Measurements from ENCODE around the gene ADAMTS3.
A peak's percentile ranks its signal among the peaks of the same experiment; 100 is the strongest.

ADAMTS3 gene

DNA sequence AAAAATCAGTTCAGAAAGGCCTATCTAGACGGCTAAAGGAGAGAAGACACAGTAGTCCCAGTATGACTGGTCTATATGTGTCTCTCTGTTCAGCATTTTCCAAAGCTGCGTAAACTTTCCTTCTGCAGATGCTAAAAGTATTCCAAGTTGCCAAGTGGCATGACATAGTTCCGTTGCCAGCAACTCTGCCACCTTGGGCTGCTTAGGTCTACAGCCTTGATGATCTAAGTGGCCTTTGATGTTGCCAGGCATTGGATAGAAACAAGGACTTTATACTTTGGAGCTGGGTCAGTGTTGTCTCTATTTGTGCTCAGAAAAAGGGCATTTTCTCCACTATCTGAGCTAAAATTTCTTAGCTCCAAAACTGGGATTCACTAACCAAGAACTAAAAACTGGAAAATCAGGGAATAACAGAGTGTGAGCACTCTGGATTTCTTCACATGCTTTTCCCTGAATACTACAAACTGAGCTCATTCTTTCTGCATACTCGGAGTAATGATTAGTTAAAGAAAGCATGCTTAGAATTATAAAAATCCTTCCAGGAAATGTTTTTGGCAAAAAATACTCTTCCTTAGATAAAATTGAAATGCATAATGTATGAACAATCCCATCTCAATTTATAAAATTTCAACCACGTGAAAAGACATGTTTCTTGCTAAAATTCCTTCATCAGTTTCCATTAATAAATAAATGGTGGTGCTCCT lies 191.4 kb downstream of the ADAMTS3 start:
- no CpG with 5 or more reads among the region's 5 CpGs for WGBS, 2 donors (ENCODE audit: extremely low coverage in 2 of 2, insufficient read length in 2 of 2, insufficient replicate concordance in 1 of 2)
- no peak overlapping the region for H4K8ac ChIP-seq (ENCODE audit: low read depth, low read length)

DNA sequence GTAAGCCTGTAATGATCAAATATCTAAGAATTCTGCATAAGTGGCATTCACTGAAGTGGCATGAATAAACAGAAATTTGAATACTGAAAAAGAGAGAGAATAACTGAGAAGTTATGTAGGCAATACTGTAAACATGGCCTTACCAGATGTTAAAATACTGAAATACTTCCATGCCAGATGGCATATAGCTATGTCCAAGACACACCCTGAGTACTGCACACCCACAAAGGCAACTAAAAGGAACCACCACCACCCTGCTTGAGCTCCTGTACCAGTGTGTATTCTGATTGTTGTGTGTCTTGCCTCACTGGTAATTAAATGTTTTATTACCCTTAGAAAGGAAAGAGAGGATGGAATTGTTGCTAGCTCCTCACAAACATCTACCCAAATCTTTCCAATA lies 192.1 kb downstream of the ADAMTS3 start:
- Histone ChIP-seq H3K27me3 (ENCODE audit: control insufficient read depth in 3 of 3, insufficient read depth in 3 of 3, low read depth in 1 of 3, low read length in 3 of 3) (no peaks in the 10 kb centered on the region), H3K27ac (replicated peaks; ENCODE audit: low read length) (no peak overlapping the region), H2AFZ (ENCODE audit: low read length) (no peak overlapping the region), H3K4me1 (ENCODE audit: control insufficient read depth in 2 of 2, insufficient read depth in 1 of 2, low read depth in 1 of 2, low read length in 2 of 2) (no peaks in the 10 kb centered on the region), H3K23ac (ENCODE audit: low read depth, low read length, poor library complexity) (no peak overlapping the region), H4K91ac (ENCODE audit: low read depth, low read length, poor library complexity) (no peak overlapping the region), H3K9me3 (replicated peaks in 1 of 2; ENCODE audit: control insufficient read depth in 2 of 2, insufficient read depth in 1 of 2, low read depth in 1 of 2, low read length in 2 of 2) (no peaks in the 10 kb centered on the region), H2BK12ac (ENCODE audit: low read length) (no peak overlapping the region), H2BK5ac (ENCODE audit: low read length) (no peak overlapping the region), H3K36me3 (replicated peaks in 1 of 2; ENCODE audit: control insufficient read depth in 2 of 2, insufficient read depth in 2 of 2, low read length in 2 of 2) (no peaks in the 10 kb centered on the region), H3K18ac (ENCODE audit: low read length) (no peak overlapping the region), H2BK120ac (ENCODE audit: low read depth, low read length) (no peak overlapping the region), H3K4ac (ENCODE audit: low read length) (no peak overlapping the region), H3K4me3 (ENCODE audit: low read length in 2 of 2) (no peak overlapping the region), H3K14ac (ENCODE audit: low read length) (no peak overlapping the region), H4K8ac (ENCODE audit: low read depth, low read length) (no peak overlapping the region), H3K9ac (ENCODE audit: low read depth, low read length, poor library complexity) (no peak overlapping the region), H3K79me1 (ENCODE audit: low read depth, low read length) (no peaks in the 10 kb centered on the region), H2BK15ac (ENCODE audit: low read length) (no peak overlapping the region), H2AK5ac (ENCODE audit: low read depth, low read length) (no peak overlapping the region), H3K4me2 (ENCODE audit: insufficient read depth, low read length, poor library complexity, severe bottlenecking) (no peak overlapping the region)
- no peak for DNase-seq (ENCODE audit: low spot score)

More for the DNA sequence above, 191.4 kb downstream of the ADAMTS3 start:
- Histone ChIP-seq H3K23ac (ENCODE audit: low read depth, low read length, poor library complexity) (no peak overlapping the region), H3K36me3 (replicated peaks in 1 of 2; ENCODE audit: control insufficient read depth in 2 of 2, insufficient read depth in 2 of 2, low read length in 2 of 2) (no peaks in the 10 kb centered on the region), H3K4me1 (ENCODE audit: control insufficient read depth in 2 of 2, insufficient read depth in 1 of 2, low read depth in 1 of 2, low read length in 2 of 2) (no peaks in the 10 kb centered on the region), H3K9ac (ENCODE audit: low read depth, low read length, poor library complexity) (no peak overlapping the region), H3K18ac (ENCODE audit: low read length) (no peak overlapping the region), H3K9me3 (replicated peaks in 1 of 2; ENCODE audit: control insufficient read depth in 2 of 2, insufficient read depth in 1 of 2, low read depth in 1 of 2, low read length in 2 of 2) (no peaks in the 10 kb centered on the region), H2AFZ (ENCODE audit: low read length) (no peak overlapping the region), H2BK5ac (ENCODE audit: low read length) (no peak overlapping the region), H2BK120ac (ENCODE audit: low read depth, low read length) (no peak overlapping the region), H2AK5ac (ENCODE audit: low read depth, low read length) (no peak overlapping the region), H3K4me2 (ENCODE audit: insufficient read depth, low read length, poor library complexity, severe bottlenecking) (no peak overlapping the region), H3K4ac (ENCODE audit: low read length) (no peak overlapping the region), H3K27me3 (ENCODE audit: control insufficient read depth in 3 of 3, insufficient read depth in 3 of 3, low read depth in 1 of 3, low read length in 3 of 3) (no peaks in the 10 kb centered on the region), H2BK12ac (ENCODE audit: low read length) (no peak overlapping the region), H3K4me3 (ENCODE audit: low read length in 2 of 2) (no peak overlapping the region), H3K14ac (ENCODE audit: low read length) (no peak overlapping the region), H2BK15ac (ENCODE audit: low read length) (no peak overlapping the region), H3K79me1 (ENCODE audit: low read depth, low read length) (no peaks in the 10 kb centered on the region), H3K27ac (replicated peaks; ENCODE audit: low read length) (no peak overlapping the region), H4K91ac (ENCODE audit: low read depth, low read length, poor library complexity) (no peak overlapping the region)
- DNase-seq (ENCODE audit: low spot score): no peak

DNA sequence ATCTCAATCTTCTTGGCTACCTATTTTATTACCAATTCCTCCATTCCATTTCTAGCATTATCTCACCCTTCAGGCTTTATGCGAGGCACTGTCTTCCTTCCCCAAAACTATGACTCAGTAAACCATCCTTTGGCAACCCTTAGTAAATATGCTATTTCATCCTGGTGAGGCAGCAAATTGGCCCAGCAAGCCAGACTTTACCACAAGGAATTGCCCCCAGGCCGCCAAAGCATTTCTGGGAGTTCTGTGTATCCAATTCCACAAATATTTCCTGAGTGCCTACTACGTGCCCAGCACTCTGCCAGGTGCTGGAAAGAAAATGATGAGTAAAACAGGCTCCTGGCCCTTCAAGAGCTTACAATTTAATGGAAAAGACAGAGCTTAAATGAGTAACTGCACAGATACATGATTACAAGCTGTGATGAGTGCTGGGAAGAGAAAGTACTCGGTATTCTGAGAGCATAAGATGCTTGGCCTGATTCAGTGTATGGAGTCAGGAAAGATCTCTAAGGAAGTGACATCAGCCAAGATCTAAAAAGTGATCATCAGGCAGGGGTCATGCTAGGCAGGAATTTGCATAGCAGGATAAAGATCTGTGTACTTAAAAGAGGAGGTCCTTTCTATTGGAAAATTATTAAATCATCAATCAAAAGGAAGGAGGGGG lies 193.8 kb downstream of the ADAMTS3 start:
- no peak overlapping the region for H3K23ac ChIP-seq (ENCODE audit: low read depth, low read length, poor library complexity)
- no peaks in the 10 kb centered on the region for H3K27me3 ChIP-seq (ENCODE audit: control insufficient read depth in 3 of 3, insufficient read depth in 3 of 3, low read depth in 1 of 3, low read length in 3 of 3)
- peak overlapping the region; percentile 53 for H2AFZ ChIP-seq (ENCODE audit: low read length)
- H2BK15ac ChIP-seq (ENCODE audit: low read length): no peak overlapping the region
- no peak overlapping the region for H4K8ac ChIP-seq (ENCODE audit: low read depth, low read length)
- no peaks in the 10 kb centered on the region for H3K36me3 ChIP-seq (replicated peaks in 1 of 2; ENCODE audit: control insufficient read depth in 2 of 2, insufficient read depth in 2 of 2, low read length in 2 of 2)
- no peaks in the 10 kb centered on the region for H3K79me1 ChIP-seq (ENCODE audit: low read depth, low read length)
- H3K14ac ChIP-seq (ENCODE audit: low read length): no peak overlapping the region
- no peak overlapping the region for H3K4me3 ChIP-seq (ENCODE audit: low read length in 2 of 2)
- H3K4me2 ChIP-seq (ENCODE audit: insufficient read depth, low read length, poor library complexity, severe bottlenecking): no peak overlapping the region
- no peak overlapping the region for H3K9ac ChIP-seq (ENCODE audit: low read depth, low read length, poor library complexity)
- WGBS, 2 donors (ENCODE audit: extremely low coverage in 2 of 2, insufficient read length in 2 of 2, insufficient replicate concordance in 1 of 2): no CpG with 5 or more reads among the region's 4 CpGs
- no peak for DNase-seq (ENCODE audit: low spot score)
- H3K18ac ChIP-seq (ENCODE audit: low read length): no peak overlapping the region
- H3K4me1 ChIP-seq (ENCODE audit: control insufficient read depth in 2 of 2, insufficient read depth in 1 of 2, low read depth in 1 of 2, low read length in 2 of 2): no peaks in the 10 kb centered on the region
- H3K4ac ChIP-seq (ENCODE audit: low read length): no peak overlapping the region
- H2AK5ac ChIP-seq (ENCODE audit: low read depth, low read length): no peak overlapping the region
- H2BK5ac ChIP-seq (ENCODE audit: low read length): no peak overlapping the region
- H2BK120ac ChIP-seq (ENCODE audit: low read depth, low read length): no peak overlapping the region
- no peak overlapping the region for H2BK12ac ChIP-seq (ENCODE audit: low read length)
- H3K9me3 ChIP-seq (replicated peaks in 1 of 2; ENCODE audit: control insufficient read depth in 2 of 2, insufficient read depth in 1 of 2, low read depth in 1 of 2, low read length in 2 of 2): no peaks in the 10 kb centered on the region
- no peak overlapping the region for H4K91ac ChIP-seq (ENCODE audit: low read depth, low read length, poor library complexity)
- H3K27ac ChIP-seq (replicated peaks; ENCODE audit: low read length): no peak overlapping the region

DNA sequence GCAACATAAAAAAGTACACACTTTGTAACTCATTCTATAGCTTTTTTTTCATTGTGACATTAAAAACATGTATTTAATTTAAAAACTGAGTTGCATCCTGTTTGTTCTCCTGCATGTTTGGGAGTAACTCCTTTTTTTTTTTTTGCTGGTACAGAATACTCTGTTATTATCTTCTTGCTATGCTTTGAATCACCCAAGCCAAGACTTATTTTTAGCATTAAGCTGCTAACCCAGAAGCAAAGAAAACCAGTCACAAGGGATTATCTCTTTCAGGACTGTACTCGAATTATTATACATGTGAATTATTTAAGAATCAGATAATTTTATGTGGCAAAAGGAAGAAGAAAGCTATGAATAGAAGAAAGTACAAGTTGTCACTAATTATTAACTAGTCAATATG lies 194.9 kb downstream of the ADAMTS3 start:
- Histone ChIP-seq H3K4me2 (ENCODE audit: insufficient read depth, low read length, poor library complexity, severe bottlenecking) (no peak overlapping the region), H3K14ac (ENCODE audit: low read length) (no peak overlapping the region), H3K4me1 (ENCODE audit: control insufficient read depth in 2 of 2, insufficient read depth in 1 of 2, low read depth in 1 of 2, low read length in 2 of 2) (no peaks in the 10 kb centered on the region), H3K9ac (ENCODE audit: low read depth, low read length, poor library complexity) (no peak overlapping the region), H2BK120ac (ENCODE audit: low read depth, low read length) (no peak overlapping the region), H3K4me3 (ENCODE audit: low read length in 2 of 2) (no peak overlapping the region), H2BK15ac (ENCODE audit: low read length) (no peak overlapping the region), H3K36me3 (replicated peaks in 1 of 2; ENCODE audit: control insufficient read depth in 2 of 2, insufficient read depth in 2 of 2, low read length in 2 of 2) (no peaks in the 10 kb centered on the region), H3K27ac (replicated peaks; ENCODE audit: low read length) (no peak overlapping the region), H2BK12ac (ENCODE audit: low read length) (no peak overlapping the region), H3K27me3 (ENCODE audit: control insufficient read depth in 3 of 3, insufficient read depth in 3 of 3, low read depth in 1 of 3, low read length in 3 of 3) (no peaks in the 10 kb centered on the region), H3K79me1 (ENCODE audit: low read depth, low read length) (no peaks in the 10 kb centered on the region), H3K23ac (ENCODE audit: low read depth, low read length, poor library complexity) (no peak overlapping the region), H4K8ac (ENCODE audit: low read depth, low read length) (no peak overlapping the region), H2AK5ac (ENCODE audit: low read depth, low read length) (no peak overlapping the region), H3K4ac (ENCODE audit: low read length) (no peak overlapping the region), H4K91ac (ENCODE audit: low read depth, low read length, poor library complexity) (no peak overlapping the region), H3K18ac (ENCODE audit: low read length) (no peak overlapping the region), H3K9me3 (replicated peaks in 1 of 2; ENCODE audit: control insufficient read depth in 2 of 2, insufficient read depth in 1 of 2, low read depth in 1 of 2, low read length in 2 of 2) (no peaks in the 10 kb centered on the region), H2AFZ (ENCODE audit: low read length) (no peak overlapping the region), H2BK5ac (ENCODE audit: low read length) (no peak overlapping the region)
- no CpG with 5 or more reads among the region's 1 CpG for WGBS, 2 donors (ENCODE audit: extremely low coverage in 2 of 2, insufficient read length in 2 of 2, insufficient replicate concordance in 1 of 2)
- DNase-seq (ENCODE audit: low spot score): no peak
